ENCODE results near the gene CELSR1.
"Not testable (repeated sequence)": the region's sequence is repeated elsewhere in the genome, so short reads cannot be mapped to it uniquely, and the experiment has no call there.

Gene CELSR1

GRCh38 chr22:46315976-46316375, 221.4 kb downstream of the CELSR1 start:
- H3K4me2 ChIP-seq (ENCODE audit: low read depth, low read length), result no peak overlapping the region
- no peaks in the 10 kb centered on the region for H4K20me1 ChIP-seq (ENCODE audit: insufficient read depth, low read length)
- H3K9me3 ChIP-seq (replicated peaks; ENCODE audit: insufficient read depth, low read length), result no peaks in the 10 kb centered on the region
- H3K4me3 ChIP-seq (ENCODE audit: low read length), result no peak overlapping the region
- TF ChIP-seq CTCF (IDR thresholded peaks at IDR 0.05; ENCODE audit: low read length) (no peak), EZH2 (optimal IDR thresholded peaks at IDR 0.05; ENCODE audit: low read depth, low read length) (no peak), EZH2phosphoT487 (IDR thresholded peaks at IDR 0.05; ENCODE audit: low read length) (no peak)
- H3K36me3 ChIP-seq (replicated peaks; ENCODE audit: insufficient read depth, low read length), result 0 out of 2 replicates have a peak, but pooled peaks cover 3% of the 10 kb centered on the region
- H3K9me2 ChIP-seq (replicated peaks; ENCODE audit: insufficient read depth, low read length), result no peaks in the 10 kb centered on the region
- no peak overlapping the region for H3K9ac ChIP-seq (ENCODE audit: low read length)
- no peak overlapping the region for H3K27ac ChIP-seq (ENCODE audit: low read length)
- H3K79me2 ChIP-seq (ENCODE audit: low read length), result peaks cover 65% of the 10 kb centered on the region
- no peaks in the 10 kb centered on the region for H3K4me1 ChIP-seq (ENCODE audit: low read length)
- no peaks in the 10 kb centered on the region for H3K27me3 ChIP-seq (replicated peaks; ENCODE audit: insufficient read depth, low read length)
- no peak overlapping the region for H2AFZ ChIP-seq (ENCODE audit: low read length)
- DNase-seq, result no peak
- no peaks in the 10 kb centered on the region for H3F3A ChIP-seq (ENCODE audit: insufficient read depth, low read length)

DNA sequence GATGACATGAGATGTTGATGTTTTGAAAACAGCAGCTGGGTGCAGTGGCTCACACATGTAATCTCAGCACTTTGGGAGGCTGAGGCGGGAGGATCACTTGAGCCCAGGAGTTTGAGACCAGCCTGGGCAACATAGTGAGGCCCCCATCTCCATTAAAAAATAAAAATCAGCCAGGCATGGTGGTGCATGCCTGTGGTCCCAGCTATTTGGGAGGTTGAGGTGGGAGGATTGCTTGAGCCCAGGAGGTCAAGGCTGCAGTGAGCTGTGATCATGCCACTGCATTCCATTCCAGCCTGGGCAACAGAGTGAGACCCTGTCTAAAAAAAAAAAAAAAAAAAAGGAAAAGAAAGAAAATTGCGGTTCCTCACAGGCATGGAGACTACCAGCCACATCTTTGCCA, 224.6 kb downstream of the CELSR1 start:
- H3K9me2 ChIP-seq (replicated peaks; ENCODE audit: insufficient read depth, low read length); DNase-seq; H3K27me3 ChIP-seq (replicated peaks; ENCODE audit: insufficient read depth, low read length); H3K4me3 ChIP-seq (ENCODE audit: low read length); H3K4me2 ChIP-seq (ENCODE audit: low read depth, low read length); H3K4me1 ChIP-seq (ENCODE audit: low read length); H2AFZ ChIP-seq (ENCODE audit: low read length); H3K9me3 ChIP-seq (replicated peaks; ENCODE audit: insufficient read depth, low read length); H3K9ac ChIP-seq (ENCODE audit: low read length); H4K20me1 ChIP-seq (ENCODE audit: insufficient read depth, low read length); H3F3A ChIP-seq (ENCODE audit: insufficient read depth, low read length); H3K27ac ChIP-seq (ENCODE audit: low read length): not testable (repeated sequence)
- Histone ChIP-seq H3K79me2 (ENCODE audit: low read length) (peaks cover 67% of the 10 kb centered on the region), H3K36me3 (replicated peaks; ENCODE audit: insufficient read depth, low read length) (peaks cover 13% of the 10 kb centered on the region)

GRCh38 chr22:46312056-46312455, 225.4 kb downstream of the CELSR1 start:
- peaks cover 14% of the 10 kb centered on the region for H3K36me3 ChIP-seq (replicated peaks; ENCODE audit: insufficient read depth, low read length)
- H3K9me3 ChIP-seq (replicated peaks; ENCODE audit: insufficient read depth, low read length), result no peaks in the 10 kb centered on the region
- H4K20me1 ChIP-seq (ENCODE audit: insufficient read depth, low read length), result no peaks in the 10 kb centered on the region
- H3K9me2 ChIP-seq (replicated peaks; ENCODE audit: insufficient read depth, low read length), result no peaks in the 10 kb centered on the region
- H3K9ac ChIP-seq (ENCODE audit: low read length), result no peak overlapping the region
- no peak overlapping the region for H2AFZ ChIP-seq (ENCODE audit: low read length)
- no peak for TF ChIP-seq CTCF (IDR thresholded peaks at IDR 0.05; ENCODE audit: low read length)
- H3K79me2 ChIP-seq (ENCODE audit: low read length), result peaks cover 67% of the 10 kb centered on the region
- H3K4me3 ChIP-seq (ENCODE audit: low read length), result no peak overlapping the region
- no peaks in the 10 kb centered on the region for H3K4me1 ChIP-seq (ENCODE audit: low read length)
- no peak for DNase-seq
- H3K4me2 ChIP-seq (ENCODE audit: low read depth, low read length), result no peak overlapping the region
- H3K27me3 ChIP-seq (replicated peaks; ENCODE audit: insufficient read depth, low read length), result no peaks in the 10 kb centered on the region
- H3F3A ChIP-seq (ENCODE audit: insufficient read depth, low read length), result no peaks in the 10 kb centered on the region
- H3K27ac ChIP-seq (ENCODE audit: low read length), result no peak overlapping the region
